DMS79 (cell line): Measurements from ENCODE around the gene P2RX3.

ENCODE experiments used
- DNase-seq: peaks from one replicate; lab custom pipeline; 2025; lab: John Stamatoyannopoulos, UW

The P2RX3 gene

DNA sequence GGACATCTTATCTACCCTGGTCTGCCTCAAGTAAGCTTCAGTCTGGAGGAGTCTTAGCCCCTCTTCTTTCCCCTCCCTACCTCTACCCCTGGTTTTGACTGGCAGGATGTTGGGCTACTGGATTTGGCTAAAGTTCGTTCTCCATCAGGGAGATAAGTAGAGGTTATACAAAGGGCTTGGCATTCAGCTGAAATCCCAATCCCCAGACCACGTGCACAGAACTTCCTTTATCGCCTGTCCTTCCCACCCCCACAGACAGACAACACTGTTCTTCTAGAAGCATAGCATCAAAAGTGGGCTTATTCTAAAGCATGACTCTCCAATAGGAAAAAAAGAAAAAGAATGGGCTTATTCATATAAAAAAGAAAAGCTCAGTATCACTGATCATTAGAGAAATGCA, 35.0 kb downstream of the P2RX3 start:
- DNase-seq = no peak

DNA sequence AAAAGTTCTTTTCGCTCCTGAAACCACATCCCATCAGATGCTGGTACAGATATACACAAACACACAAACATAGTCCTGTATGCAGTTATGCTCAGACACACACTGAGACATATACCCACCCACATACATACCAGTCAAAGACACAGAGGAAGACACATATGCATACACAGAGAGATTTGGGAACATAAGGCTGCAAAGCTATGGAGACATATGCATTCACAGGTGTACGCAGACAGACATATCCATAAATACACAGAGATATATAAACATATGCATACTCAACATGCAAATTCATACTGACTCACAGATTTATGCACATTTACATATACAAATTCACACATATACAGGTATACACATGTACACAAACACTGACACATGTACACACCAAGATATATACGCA, 36.8 kb downstream of the P2RX3 start:
- DNase-seq = no peak

- no peak for DNase-seq
Measured at GRCh38 chr11:57375490-57375889, 37.3 kb downstream of the P2RX3 start.

DNA sequence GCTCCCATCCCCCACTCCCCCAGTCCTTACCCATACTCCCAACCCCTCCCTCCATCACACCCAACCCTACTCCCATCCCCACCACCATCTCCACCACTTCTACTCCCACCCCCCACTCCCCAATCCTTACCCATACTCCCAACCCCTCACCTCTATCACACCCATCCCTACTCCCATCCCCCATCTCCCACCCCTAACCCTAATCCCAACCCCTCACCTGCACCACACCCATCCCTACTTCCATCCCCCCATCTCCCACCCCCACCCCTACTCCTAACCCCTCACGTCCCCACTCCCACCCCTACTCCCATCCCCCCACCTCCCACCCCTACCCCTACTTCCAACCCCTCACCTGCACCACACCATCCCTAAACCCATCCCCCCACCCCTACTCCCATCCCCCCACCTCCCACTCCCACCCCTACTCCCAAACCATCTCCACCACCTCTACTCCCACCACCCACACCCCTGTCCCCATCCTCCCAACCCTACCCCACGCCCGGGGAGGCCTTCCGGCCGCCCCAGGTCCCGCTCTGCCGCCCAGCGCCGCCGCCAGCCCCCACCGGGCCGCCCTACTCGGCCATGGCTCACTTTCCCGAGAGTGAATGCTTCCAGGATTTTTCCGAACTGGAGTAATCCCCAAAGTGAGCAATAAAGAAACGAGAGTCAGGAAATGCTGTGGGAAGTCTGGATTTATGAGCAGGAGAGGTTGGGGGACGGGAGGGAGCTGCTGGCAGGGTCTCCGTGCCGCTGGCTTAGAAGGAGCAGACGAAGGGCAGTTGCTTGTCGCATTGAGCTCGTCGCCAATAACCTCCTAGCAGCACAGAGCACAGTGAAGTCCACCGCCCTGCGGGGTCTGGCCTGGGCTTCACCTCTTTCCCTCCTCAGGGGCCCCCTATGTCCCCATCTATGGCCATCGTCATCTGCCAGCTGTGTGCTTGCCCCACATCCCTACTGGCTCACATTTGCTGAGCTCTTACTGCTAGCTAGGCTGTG, 38.2 kb downstream of the P2RX3 start:
- DNase-seq = no peak

DNA sequence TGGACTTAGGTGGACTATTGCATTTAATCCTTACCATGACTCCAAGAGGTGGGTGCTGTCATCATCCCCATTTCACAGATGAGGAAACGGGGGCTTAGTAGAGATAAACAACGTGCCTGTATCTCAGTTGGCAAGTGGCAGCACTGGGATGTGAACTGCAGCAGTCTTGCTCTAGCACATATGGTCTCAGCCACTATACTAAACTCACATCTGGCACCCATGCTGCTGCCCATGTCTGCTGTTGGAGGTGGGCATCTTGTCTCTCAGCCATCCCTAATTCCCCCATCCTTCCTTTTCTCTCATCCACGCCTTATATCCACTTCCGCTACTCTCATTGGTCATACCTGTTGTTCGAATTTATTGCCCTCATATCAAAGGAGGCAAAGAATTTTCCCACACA, 39.0 kb downstream of the P2RX3 start:
- DNase-seq = no peak

DNA sequence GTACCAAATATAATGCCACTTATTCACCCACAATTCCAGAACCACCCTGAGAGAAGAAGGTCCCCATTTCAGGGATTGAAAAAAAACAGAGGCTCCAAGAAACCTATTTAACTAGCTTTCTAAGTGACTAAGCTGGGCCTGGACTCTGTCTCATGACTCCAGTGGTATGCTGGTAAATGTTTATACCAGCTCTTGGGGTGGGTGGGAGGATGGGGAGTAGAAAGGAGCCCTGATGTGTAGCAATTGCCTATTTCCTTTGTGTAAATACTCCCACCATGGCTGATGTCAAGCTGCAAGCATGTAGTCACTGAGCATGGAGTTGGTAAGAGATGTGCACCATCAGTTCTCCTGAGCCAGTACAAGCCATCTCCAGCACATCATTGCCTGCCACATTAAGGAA, 40.0 kb downstream of the P2RX3 start:
- no peak for DNase-seq

- DNase-seq = no peak
Measured at GRCh38 chr11:57379732-57380131, 41.6 kb downstream of the P2RX3 start.

GRCh38 chr11:57380975-57381374, 42.8 kb downstream of the P2RX3 start, which contains the start of gene PRG3:
Gene PRG3, minus strand, starts transcription at chr11:57381150. Its CDS starts 442 bp downstream, at chr11:57380708.
- DNase-seq = no peak

- DNase-seq = no peak
Measured at GRCh38 chr11:57386178-57386940, 48.2 kb downstream of the P2RX3 start.

DNA sequence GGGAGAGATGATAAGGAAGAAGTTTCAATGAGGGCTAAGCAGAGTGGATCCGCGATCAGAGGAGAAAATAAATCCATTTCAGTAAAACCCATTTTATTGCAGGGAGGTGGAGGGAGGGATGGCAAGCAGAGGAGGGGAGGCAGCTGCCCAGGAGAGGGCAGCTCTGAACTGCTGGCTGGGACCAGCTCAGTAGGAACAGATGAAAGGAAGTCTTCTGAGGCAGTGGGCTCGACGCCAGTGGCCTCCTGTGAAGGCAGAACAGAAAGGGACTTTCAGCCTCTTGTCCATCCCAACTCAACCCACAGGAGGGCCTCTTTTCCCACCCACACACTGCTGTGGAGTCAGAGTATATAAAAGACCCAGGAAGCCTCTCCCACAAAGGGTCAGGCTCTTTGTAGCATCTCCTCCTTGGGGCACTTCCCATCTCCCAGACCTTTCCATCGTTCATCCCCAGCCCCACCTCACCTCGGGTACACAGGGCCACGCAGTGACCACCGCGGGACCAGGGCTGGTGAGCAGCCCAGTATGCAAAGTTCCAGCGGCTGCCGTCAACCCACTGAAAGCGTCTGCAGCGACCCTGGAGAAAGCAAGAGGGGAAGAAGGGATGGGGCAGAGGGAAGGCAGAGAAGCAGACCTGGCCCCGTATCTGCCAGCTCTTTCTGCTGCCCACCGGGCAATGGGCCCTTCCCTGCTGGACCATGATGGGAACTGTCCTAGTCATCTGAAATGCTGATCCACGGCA, 49.3 kb downstream of the P2RX3 start:
- no peak for DNase-seq

DNA sequence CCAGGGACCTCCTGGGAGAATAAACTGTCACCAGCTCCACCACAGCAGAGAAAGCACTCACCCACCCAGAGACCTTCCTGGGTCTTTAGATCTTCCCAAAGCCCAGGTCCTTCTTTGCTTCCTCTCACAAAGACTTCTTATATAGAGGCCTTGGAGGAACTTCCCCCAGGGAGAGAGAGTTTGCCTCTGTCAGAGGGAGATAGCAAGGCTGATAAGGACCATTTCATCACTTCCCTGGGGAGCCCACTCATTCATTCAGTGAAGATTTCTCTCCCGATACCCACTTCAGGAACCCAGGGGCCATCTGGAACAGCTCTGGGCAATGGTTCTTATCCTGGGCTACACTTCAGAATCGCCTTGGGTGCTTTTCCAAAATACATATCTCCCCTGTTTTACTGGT, 52.4 kb downstream of the P2RX3 start, which contains the start of gene PRG2:
Gene PRG2 (minus strand): TSS at position 116 of the 400 bp plus-strand sequence. CDS start 706 bp downstream, outside the sequence.
- DNase-seq = no peak

- DNase-seq = no peak
Measured at GRCh38 chr11:57391111-57391510, 53.0 kb downstream of the P2RX3 start.

DNA sequence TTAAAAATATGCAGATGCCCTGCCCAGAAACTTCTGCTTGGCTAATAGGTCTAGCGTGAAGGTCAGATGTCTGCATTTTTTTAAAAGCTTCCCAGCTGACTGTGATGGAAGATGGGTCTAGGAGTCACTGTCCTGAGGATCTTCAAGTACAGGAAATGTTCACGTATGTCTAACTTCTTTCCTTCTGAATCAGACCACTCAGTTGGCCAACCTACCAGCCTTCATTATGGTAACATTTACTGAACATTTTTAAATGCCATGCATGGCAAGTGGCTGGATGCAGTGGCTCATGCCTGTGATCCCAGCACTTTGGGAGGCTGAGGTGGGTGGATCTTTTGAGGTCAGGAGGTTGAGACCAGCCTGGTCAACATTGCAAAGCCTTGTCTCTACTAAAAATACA, 53.4 kb downstream of the P2RX3 start:
- no peak for DNase-seq

GRCh38 chr11:57392066-57392762, 54.1 kb downstream of the P2RX3 start:
- no peak for DNase-seq

DNA sequence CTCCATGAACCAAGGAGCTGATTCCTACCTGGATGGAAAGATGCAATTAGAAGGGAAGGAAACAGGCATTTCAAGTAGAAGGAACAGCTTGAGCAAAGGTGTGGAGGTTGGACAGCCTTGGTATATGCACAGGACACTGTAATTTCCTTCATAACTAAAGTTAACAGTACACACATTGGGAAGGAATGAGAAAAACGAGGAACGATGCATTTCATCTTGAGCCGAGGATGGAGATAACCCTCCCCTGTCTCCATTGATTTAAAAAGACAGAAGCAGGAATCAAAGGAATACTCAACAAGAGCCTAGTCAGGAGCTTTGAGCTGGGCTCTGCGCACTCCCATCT, 54.6 kb downstream of the P2RX3 start:
- no peak for DNase-seq

- DNase-seq = no peak
Measured at GRCh38 chr11:57394203-57394965, 56.2 kb downstream of the P2RX3 start.

- DNase-seq = no peak
Measured at GRCh38 chr11:57395905-57396623, 57.9 kb downstream of the P2RX3 start.

DNA sequence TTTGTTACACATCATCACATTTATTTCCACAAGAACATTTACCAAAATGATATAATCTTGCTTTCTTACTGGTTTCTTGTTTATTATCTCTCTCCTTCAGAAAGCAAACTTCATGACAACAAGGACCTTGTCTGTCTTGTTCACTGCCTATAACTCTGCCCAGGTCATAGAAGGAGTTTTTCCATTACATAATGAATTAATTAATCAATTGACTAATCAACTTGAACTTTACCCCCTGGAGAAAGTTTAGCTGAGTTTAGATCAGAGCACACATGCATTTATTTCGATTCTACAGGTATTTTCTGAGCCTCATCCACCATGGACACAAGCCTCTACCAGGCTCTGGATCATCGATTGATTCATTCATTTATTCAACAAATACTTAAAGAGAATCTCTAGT, 58.6 kb downstream of the P2RX3 start:
- no peak for DNase-seq

DNA sequence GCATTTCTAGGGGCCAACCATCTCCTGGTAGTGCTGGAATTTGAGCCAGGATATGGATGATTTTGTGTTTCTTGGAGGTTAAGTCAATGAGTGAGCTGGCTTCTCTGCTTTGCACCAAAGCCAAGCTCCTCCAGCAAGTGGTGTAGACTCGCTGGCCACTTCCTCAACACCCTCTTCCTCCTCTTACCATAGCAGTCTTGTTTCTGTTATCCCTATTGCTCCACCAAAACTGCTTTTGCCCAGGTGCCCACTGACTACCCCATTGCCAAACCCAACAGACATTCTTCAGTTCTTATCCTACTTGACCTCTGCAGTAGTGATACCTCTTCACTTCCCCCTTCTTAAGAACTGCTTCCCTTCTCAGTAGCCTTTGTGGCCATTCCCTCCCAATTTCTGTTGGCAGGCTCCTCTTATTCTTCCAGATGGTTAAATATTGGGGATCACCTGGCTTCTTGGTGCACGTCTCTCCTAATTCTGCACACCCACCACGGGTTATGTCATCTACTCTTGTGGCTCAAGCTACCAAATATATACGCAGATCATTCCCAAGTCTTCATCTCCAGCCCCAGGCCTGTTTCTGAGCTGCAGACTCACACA, 59.3 kb downstream of the P2RX3 start:
- no peak for DNase-seq

DNA sequence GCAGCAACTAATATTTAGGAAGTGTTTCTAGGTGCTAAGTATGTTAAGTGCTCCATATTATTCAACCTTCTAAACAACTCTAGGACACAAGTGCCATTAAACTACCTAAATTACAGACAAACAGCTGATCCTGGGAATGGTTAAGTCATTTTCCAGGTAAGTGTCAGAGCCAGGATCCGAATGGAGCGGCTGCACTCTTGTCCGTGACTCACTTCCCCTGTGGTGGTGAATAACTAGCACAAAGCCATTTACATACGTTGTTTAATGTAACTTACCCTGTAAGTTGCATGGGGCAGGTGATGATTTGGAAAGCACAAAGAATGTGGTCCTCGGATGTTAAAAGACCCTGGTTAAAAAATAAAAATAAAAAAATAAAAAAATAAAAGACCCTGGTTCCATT, 61.1 kb downstream of the P2RX3 start:
- no peak for DNase-seq
